Stimulated activated CD8-positive, alpha-beta memory T cell treated with anti-CD3 and anti-CD28 coated beads, Interleukin-15, amount 100 ng/mL, for 4 hours (primary cell): ENCODE measurements around the gene FEM1A.
"Not testable (repeated sequence)": the region's sequence is repeated elsewhere in the genome, so short reads cannot be mapped to it uniquely, and the experiment has no call there.

ENCODE experiments used
- DNase-seq, 2 donors: peaks; one replicate each; pipeline ENCODE4 v3.0.0-alpha.2; 2020; ENCODE audit warnings: low read depth in 2 of 2

FEM1A gene

GRCh38 chr19:4845975-4846374 lies 54.4 kb downstream of the FEM1A start:
- not testable (repeated sequence) for DNase-seq

- DNase-seq: no peak
Observed at GRCh38 chr19:4847190-4847973, 55.8 kb downstream of the FEM1A start.

DNA sequence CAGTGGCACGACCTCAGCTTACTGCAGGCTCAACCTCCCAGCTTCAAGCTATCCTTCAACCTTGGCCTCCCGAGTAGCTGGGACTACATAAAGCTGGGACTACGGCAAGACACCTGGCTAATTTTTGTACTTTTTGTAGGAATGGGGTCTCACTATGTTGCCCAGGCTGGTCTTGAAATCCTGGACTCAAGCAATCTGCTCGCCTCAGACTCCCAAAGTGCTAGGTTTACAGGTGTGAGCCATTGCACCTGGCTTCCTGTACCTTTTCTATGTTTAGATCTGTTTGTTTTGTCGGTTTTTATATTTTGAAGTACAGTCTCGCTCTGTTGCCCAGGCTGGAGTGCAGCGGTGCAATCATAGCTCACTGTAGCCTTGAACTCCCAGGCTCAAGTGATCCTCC lies 57.5 kb downstream of the FEM1A start:
- DNase-seq: no peak
